OCI-LY3 (cell line): Measurements from ENCODE around the gene GALNT18.

Experiments used
- H2AFZ ChIP-seq: fragments of 200-600, 300-600 bp; shearing (Covaris generic); 2 replicates; pipeline ENCODE4 v1.6.0; 2014; ENCODE audit warnings: antibody characterized with exemption, low read depth, low read length
- H3K27ac ChIP-seq: fragments of 200-600, 300-600 bp; sonication (generic); 2 replicates; pipeline ENCODE4 v1.5.1; 2014; ENCODE audit warnings: mild to moderate bottlenecking, low read length, moderate library complexity, mixed read lengths
- H3K27me3 ChIP-seq: fragments of 200-600, 300-600 bp; sonication (generic); 2 replicates; pipeline ENCODE4 v1.6.1; 2014; ENCODE audit warnings: low read depth, low read length, mixed read lengths
- H3K36me3 ChIP-seq: fragments of 200-600, 300-600 bp; sonication (generic); replicated peaks from 2 replicates; pipeline ENCODE3; 2014; ENCODE audit warnings: low read depth, low read length, mixed read lengths
- H3K4me1 ChIP-seq: fragments of 300-600, 200-600 bp; sonication (generic); 2 replicates; pipeline ENCODE4 v1.6.1; 2014; ENCODE audit warnings: low read length, mixed read lengths
- H3K4me2 ChIP-seq: fragments of 200-600, 300-600 bp; sonication (generic); 2 replicates; pipeline ENCODE4 v1.6.1; 2014; ENCODE audit warnings: low read length, mixed read lengths
- H3K4me3 ChIP-seq: fragments of 300-600, 200-600 bp; sonication (generic); 2 replicates; pipeline ENCODE4 v1.5.1; 2014; ENCODE audit warnings: antibody characterized with exemption, mild to moderate bottlenecking, low read length, moderate library complexity
- H3K79me2 ChIP-seq: fragments of 300-600, 200-600 bp; shearing (Covaris generic); 2 replicates; pipeline ENCODE4 v1.6.1; 2014; ENCODE audit warnings: mild to moderate bottlenecking, low read length, mixed read lengths
- H3K9ac ChIP-seq: fragments of 300-600, 200-600 bp; shearing (Covaris generic); 2 replicates; pipeline ENCODE4 v1.6.0; 2014; ENCODE audit warnings: mild to moderate bottlenecking, low read length, moderate library complexity
- H3K9me3 ChIP-seq: fragments of 200-600, 300-600 bp; shearing (Covaris generic); 2 replicates; pipeline ENCODE4 v1.6.1; 2014; ENCODE audit warnings: low read length, mixed read lengths; ENCODE audit not compliant: insufficient read depth
- H4K20me1 ChIP-seq: fragments of 200-600, 300-600 bp; sonication (generic); 2 replicates; pipeline ENCODE4 v1.6.1; 2016; ENCODE audit warnings: low read length, mixed read lengths; ENCODE audit not compliant: insufficient read depth
- EZH2phosphoT487 ChIP-seq: fragments of 200-600 bp; shearing (Covaris generic); IDR thresholded peaks from 2 replicates; pipeline ENCODE4 v1.6.1; 2018; ENCODE audit warnings: antibody characterized with exemption, mixed run types, low read depth
- TF ChIP-seq, protein P1 (sequence below): fragments of 200-600, 300-600 bp; sonication (generic); IDR thresholded peaks from 2 replicates; pipeline ENCODE4 v1.5.1; 2014; ENCODE audit warnings: antibody characterized with exemption, low read length, low read depth

Gene GALNT18

GRCh38 chr11:11602011-11602410 lies 19.8 kb downstream of the GALNT18 start:
- H3K79me2 ChIP-seq, result no peaks in the 10 kb centered on the region
- H3K4me2 ChIP-seq, result no peak overlapping the region
- H3K36me3 ChIP-seq, result no peaks in the 10 kb centered on the region
- H3K27ac ChIP-seq, result no peak overlapping the region
- TF ChIP-seq, protein P1, sequence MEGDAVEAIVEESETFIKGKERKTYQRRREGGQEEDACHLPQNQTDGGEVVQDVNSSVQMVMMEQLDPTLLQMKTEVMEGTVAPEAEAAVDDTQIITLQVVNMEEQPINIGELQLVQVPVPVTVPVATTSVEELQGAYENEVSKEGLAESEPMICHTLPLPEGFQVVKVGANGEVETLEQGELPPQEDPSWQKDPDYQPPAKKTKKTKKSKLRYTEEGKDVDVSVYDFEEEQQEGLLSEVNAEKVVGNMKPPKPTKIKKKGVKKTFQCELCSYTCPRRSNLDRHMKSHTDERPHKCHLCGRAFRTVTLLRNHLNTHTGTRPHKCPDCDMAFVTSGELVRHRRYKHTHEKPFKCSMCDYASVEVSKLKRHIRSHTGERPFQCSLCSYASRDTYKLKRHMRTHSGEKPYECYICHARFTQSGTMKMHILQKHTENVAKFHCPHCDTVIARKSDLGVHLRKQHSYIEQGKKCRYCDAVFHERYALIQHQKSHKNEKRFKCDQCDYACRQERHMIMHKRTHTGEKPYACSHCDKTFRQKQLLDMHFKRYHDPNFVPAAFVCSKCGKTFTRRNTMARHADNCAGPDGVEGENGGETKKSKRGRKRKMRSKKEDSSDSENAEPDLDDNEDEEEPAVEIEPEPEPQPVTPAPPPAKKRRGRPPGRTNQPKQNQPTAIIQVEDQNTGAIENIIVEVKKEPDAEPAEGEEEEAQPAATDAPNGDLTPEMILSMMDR, result no peak
- no peak for TF ChIP-seq EZH2phosphoT487
- no peaks in the 10 kb centered on the region for H3K9me3 ChIP-seq
- no peak overlapping the region for H2AFZ ChIP-seq
- H3K27me3 ChIP-seq, result peaks cover 49% of the 10 kb centered on the region
- no peak overlapping the region for H3K9ac ChIP-seq
- no peaks in the 10 kb centered on the region for H4K20me1 ChIP-seq
- no peak overlapping the region for H3K4me3 ChIP-seq
- H3K4me1 ChIP-seq, result no peaks in the 10 kb centered on the region

DNA sequence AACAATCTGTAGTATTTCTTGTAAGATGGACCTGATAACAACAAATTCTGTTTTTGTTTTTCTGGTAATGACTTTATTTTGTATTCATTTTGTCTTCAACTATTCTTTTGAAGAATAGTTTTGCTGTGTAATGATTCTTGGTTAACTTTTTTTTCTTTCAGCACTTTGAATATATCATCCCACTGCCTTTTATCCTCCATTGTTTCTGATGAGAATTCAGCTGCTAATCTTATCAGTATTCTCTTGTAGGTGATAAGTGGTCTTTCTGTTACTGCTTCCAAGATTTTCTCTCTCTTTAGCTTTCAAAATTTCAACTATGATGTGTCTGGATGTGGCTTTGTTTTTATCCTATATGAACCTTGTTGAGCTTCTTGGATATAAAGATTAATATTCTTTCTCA lies 21.5 kb downstream of the GALNT18 start:
- no peaks in the 10 kb centered on the region for H3K4me1 ChIP-seq
- H3K27me3 ChIP-seq, result peaks cover 32% of the 10 kb centered on the region
- H3K27ac ChIP-seq, result no peak overlapping the region
- no peaks in the 10 kb centered on the region for H3K9me3 ChIP-seq
- TF ChIP-seq, protein P1, result no peak
- TF ChIP-seq EZH2phosphoT487, result no peak
- no peaks in the 10 kb centered on the region for H3K79me2 ChIP-seq
- no peak overlapping the region for H2AFZ ChIP-seq
- no peaks in the 10 kb centered on the region for H4K20me1 ChIP-seq
- no peak overlapping the region for H3K4me3 ChIP-seq
- H3K36me3 ChIP-seq, result no peaks in the 10 kb centered on the region
- H3K9ac ChIP-seq, result no peak overlapping the region
- H3K4me2 ChIP-seq, result no peak overlapping the region

DNA sequence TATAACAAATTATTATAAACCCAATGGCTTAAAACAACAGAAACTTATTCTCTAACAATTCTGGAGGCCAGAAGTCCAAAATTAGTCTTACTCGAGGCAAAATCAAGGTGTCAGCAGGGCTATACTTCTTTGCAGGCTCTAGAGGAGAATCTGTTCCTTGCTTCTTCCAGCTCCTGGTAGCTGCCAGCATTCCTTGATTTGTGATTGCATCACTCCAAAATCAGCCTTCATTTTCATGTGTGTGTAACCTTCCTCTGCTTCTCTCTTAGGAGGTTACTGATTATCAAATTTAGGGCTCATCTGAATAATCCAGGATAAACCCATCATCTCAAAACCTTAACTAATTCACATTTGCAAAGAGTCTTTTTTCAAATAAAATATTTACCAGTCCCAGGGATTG lies 23.6 kb downstream of the GALNT18 start:
- Histone ChIP-seq H3K36me3 (no peaks in the 10 kb centered on the region), H3K4me3 (no peak overlapping the region), H3K9ac (no peak overlapping the region), H3K4me1 (no peaks in the 10 kb centered on the region), H3K27ac (no peak overlapping the region), H4K20me1 (no peaks in the 10 kb centered on the region), H3K4me2 (no peak overlapping the region), H3K9me3 (no peaks in the 10 kb centered on the region), H3K79me2 (no peaks in the 10 kb centered on the region), H3K27me3 (peaks cover 13% of the 10 kb centered on the region), H2AFZ (no peak overlapping the region)
- TF ChIP-seq, protein P1, result no peak
- TF ChIP-seq EZH2phosphoT487, result no peak

GRCh38 chr11:11594162-11594561 lies 27.6 kb downstream of the GALNT18 start:
- no peaks in the 10 kb centered on the region; the same call in none of the 2 replicates for H3K27me3 ChIP-seq
- no peaks in the 10 kb centered on the region for H3K79me2 ChIP-seq
- H3K9me3 ChIP-seq, result no peaks in the 10 kb centered on the region
- H2AFZ ChIP-seq, result no peak overlapping the region
- H3K27ac ChIP-seq, result no peak overlapping the region
- TF ChIP-seq EZH2phosphoT487, result no peak
- TF ChIP-seq, protein P1, result no peak
- no peaks in the 10 kb centered on the region for H3K36me3 ChIP-seq
- H3K4me2 ChIP-seq, result no peak overlapping the region
- no peak overlapping the region for H3K9ac ChIP-seq
- no peaks in the 10 kb centered on the region for H3K4me1 ChIP-seq
- no peaks in the 10 kb centered on the region for H4K20me1 ChIP-seq
- H3K4me3 ChIP-seq, result no peak overlapping the region
